Measurements from ENCODE around the gene DSC1. TPM values are rescaled to one million over a fixed set of nuclear protein-coding genes. Genes with fewer than 3 reads are reported as not detected.
A peak's percentile ranks its signal among the peaks of the same experiment; 100 is the strongest.

The DSC1 gene
- total RNA-seq, 1 experiment from 2014 or later = not detected

GRCh38 chr18:31170335-31170734, 7.7 kb upstream of the DSC1 start:
- H3K27ac Mint-ChIP-seq = no peak overlapping the region

GRCh38 chr18:31162419-31162793, 250 bp downstream of the DSC1 start:
- CTCF ChIA-PET = no interaction called here
- Mint-ChIP-seq H3K4me3 (no peak overlapping the region), H3K36me3 (no peaks in the 10 kb centered on the region)

More at GRCh38 chr18:31170335-31170734, 7.7 kb upstream of the DSC1 start:
- DNase-seq (ENCODE audit: low spot score) (no peak), ATAC-seq (peak; percentile 56; the same call in 1 of the 2 replicates)
- Mint-ChIP-seq H3K9me3 (no peaks in the 10 kb centered on the region), H3K27me3 (ENCODE audit: low read depth) (no peaks in the 10 kb centered on the region), H3K36me3 (no peaks in the 10 kb centered on the region), H3K4me3 (no peak overlapping the region), H3K4me1 (peaks cover 9% of the 10 kb centered on the region)
- ChIA-PET CTCF (no interaction called here), POLR2A (no interaction called here)
- TF ChIP-seq RORB (CRISPR knock-in tag; IDR thresholded peaks at IDR 0.05) = no peak
- no peak for TF ChIP-seq TP53 (CRISPR knock-in tag; IDR thresholded peaks at IDR 0.05)
- no peak for TF ChIP-seq ZBTB21 (CRISPR knock-in tag; IDR thresholded peaks at IDR 0.05; ENCODE audit: borderline replicate concordance)
- no peak for TF ChIP-seq ZNF416 (CRISPR knock-in tag; IDR thresholded peaks at IDR 0.05)
- TF ChIP-seq ZNF532 (CRISPR knock-in tag; IDR thresholded peaks at IDR 0.05; ENCODE audit: borderline replicate concordance) = no peak
- TF ChIP-seq TCF7 (CRISPR knock-in tag; IDR thresholded peaks at IDR 0.05; ENCODE audit: low read depth) = no peak
- no peak for TF ChIP-seq ZNF671 (CRISPR knock-in tag; IDR thresholded peaks at IDR 0.05)
- no peak for TF ChIP-seq CREM (CRISPR knock-in tag; IDR thresholded peaks at IDR 0.05)
- no peak for TF ChIP-seq JUN (CRISPR knock-in tag; IDR thresholded peaks at IDR 0.05)

More at GRCh38 chr18:31162419-31162793, 250 bp downstream of the DSC1 start:
- Mint-ChIP-seq H3K27ac (peak overlapping the region; percentile 71), H3K27me3 (ENCODE audit: low read depth) (no peaks in the 10 kb centered on the region; the same call in 1 of the 2 replicates), H3K9me3 (peaks cover 4% of the 10 kb centered on the region; the same call in 1 of the 2 replicates), H3K4me1 (peaks cover 10% of the 10 kb centered on the region)
- ATAC-seq (peak; percentile 68), DNase-seq (ENCODE audit: low spot score) (no peak)
- TF ChIP-seq JUN (CRISPR knock-in tag; IDR thresholded peaks at IDR 0.05) (no peak), ZNF416 (CRISPR knock-in tag; IDR thresholded peaks at IDR 0.05) (no peak), NFATC4 (CRISPR knock-in tag; IDR thresholded peaks at IDR 0.05) (no peak), CBFB (CRISPR knock-in tag; IDR thresholded peaks at IDR 0.05; ENCODE audit: low read depth) (no peak), ESRRA (CRISPR knock-in tag; IDR thresholded peaks at IDR 0.05; ENCODE audit: borderline replicate concordance) (no peak), AR (CRISPR knock-in tag; IDR thresholded peaks at IDR 0.05) (no peak), ATF6 (CRISPR knock-in tag; IDR thresholded peaks at IDR 0.05) (no peak), GRHL2 (CRISPR knock-in tag; IDR thresholded peaks at IDR 0.05; ENCODE audit: insufficient replicate concordance, severe bottlenecking) (no peak), ETV6 (CRISPR knock-in tag; IDR thresholded peaks at IDR 0.05) (no peak), TEAD1 (CRISPR knock-in tag; IDR thresholded peaks at IDR 0.05) (no peak), CREM (CRISPR knock-in tag; IDR thresholded peaks at IDR 0.05) (no peak), NFYB (CRISPR knock-in tag; conservative IDR thresholded peaks at IDR 0.05; ENCODE audit: low read depth) (no peak), ELF4 (CRISPR knock-in tag; IDR thresholded peaks at IDR 0.05; ENCODE audit: low read depth) (no peak), PREB (CRISPR knock-in tag; IDR thresholded peaks at IDR 0.05; ENCODE audit: borderline replicate concordance) (no peak), ZNF423 (CRISPR knock-in tag; IDR thresholded peaks at IDR 0.05) (no peak), OVOL2 (CRISPR knock-in tag; IDR thresholded peaks at IDR 0.05; ENCODE audit: borderline replicate concordance) (no peak)
- POLR2A ChIA-PET = no interaction called here
